B cell (primary cell): ENCODE results near the gene KRT75.

Experiments used
- CTCF ChIP-seq: fragments of 200-600 bp; IDR thresholded peaks from one replicate; pipeline ENCODE4 v1.8.0; 2022; ENCODE audit warnings: antibody characterized with exemption, mild to moderate bottlenecking
- EZH2 ChIP-seq: IDR thresholded peaks from 2 replicates; pipeline ENCODE4 v1.6.1; 2012; ENCODE audit warnings: borderline replicate concordance, low read depth, mild to moderate bottlenecking, moderate library complexity, low read length; ENCODE audit not compliant: insufficient read depth, poor library complexity, severe bottlenecking

GRCh38 chr12:52398176-52398575, 36.0 kb downstream of the KRT75 start:
- TF ChIP-seq CTCF, result no peak
- TF ChIP-seq EZH2, result no peak
